MG63 (cell line): Measurements from ENCODE around the gene TFF3. TPM values are rescaled to one million over a fixed set of nuclear protein-coding genes. Genes with fewer than 3 reads are reported as not detected.

ENCODE experiments used
- DNase-seq: peaks from one replicate; pipeline ENCODE4 v3.0.0-alpha.2; 2020
- H3K27me3 ChIP-seq: fragments of 250-450 bp; sonication (Bioruptor Pico); 2 replicates; pipeline ENCODE4 v1.5.1; 2020; ENCODE audit warnings: mild to moderate bottlenecking, moderate library complexity
- H3K36me3 ChIP-seq: fragments of 250-450 bp; sonication (Bioruptor Pico); 2 replicates; pipeline ENCODE4 v1.5.1; 2020; ENCODE audit warnings: mild to moderate bottlenecking, moderate library complexity
- H3K4me3 ChIP-seq: fragments of 250-450 bp; sonication (Bioruptor Pico); 2 replicates; pipeline ENCODE4 v1.5.1; 2020; ENCODE audit warnings: mild to moderate bottlenecking, moderate library complexity
- H3K9me3 ChIP-seq: fragments of 250-450 bp; sonication (Bioruptor Pico); 2 replicates; pipeline ENCODE4 v1.5.1; 2020; ENCODE audit warnings: mild to moderate bottlenecking, moderate library complexity
- total RNA-seq: library from RNA; depleted of rRNA; stranded (reverse); fragments of >200 nt; shearing (Covaris generic); gene quantifications from 2 replicates; pipeline ENCODE4 v1.2.3, GENCODE V29; 2014; ENCODE audit warnings: low replicate concordance

TFF3 gene
- total RNA-seq, 1 experiment from 2014 or later: not detected

DNA sequence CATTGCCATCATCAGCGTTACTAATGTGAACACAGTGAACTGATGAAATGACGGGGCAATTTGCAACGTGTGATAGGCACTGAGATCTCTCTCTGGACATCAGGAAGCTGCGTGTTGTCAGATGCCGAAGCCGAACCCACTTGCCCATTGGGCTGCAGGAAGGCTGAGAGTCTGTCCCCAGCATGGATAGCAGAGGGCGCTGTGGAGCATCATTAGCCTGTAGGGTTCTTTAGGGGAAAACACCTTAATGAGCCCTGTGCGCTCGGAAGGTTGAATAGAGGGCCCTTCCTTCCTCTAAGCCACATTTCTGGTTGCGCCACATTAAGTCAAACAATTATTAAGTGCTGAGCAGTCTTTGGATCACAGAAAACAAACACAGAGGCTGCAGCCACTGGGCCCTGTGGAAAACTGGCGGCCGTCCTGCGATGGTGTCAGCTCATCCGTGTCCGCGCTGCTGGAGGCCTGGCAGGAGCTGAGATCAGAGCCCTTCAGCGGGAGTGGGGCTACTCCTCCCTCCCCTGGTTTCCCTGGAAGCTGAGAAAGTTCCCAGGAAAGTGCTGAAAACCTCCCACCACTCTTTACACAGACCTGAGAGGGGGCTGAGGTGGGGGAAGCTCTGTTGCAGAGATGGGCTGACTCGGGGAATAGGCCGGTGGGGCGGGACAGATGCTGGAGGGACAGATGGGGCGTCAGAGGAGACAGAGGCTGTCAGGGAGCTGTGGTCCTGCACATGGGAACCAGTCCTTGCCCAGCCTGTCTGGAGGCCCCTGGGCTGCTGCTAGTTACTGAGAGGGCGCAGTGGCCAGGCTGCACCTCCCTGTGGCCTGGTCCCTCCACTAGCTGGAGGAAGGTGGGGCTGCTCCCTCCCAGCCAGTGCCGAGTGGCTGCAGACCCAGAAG, 22.9 kb upstream of the TFF3 start:
- H3K36me3 ChIP-seq: no peaks in the 10 kb centered on the region

GRCh38 chr21:42337276-42337675, 22.1 kb upstream of the TFF3 start:
- peaks cover 8% of the 10 kb centered on the region; the same call in 1 of the 2 replicates for H3K27me3 ChIP-seq
- no peaks in the 10 kb centered on the region for H3K9me3 ChIP-seq
- H3K36me3 ChIP-seq: no peaks in the 10 kb centered on the region
- DNase-seq: no peak
- H3K4me3 ChIP-seq: no peak overlapping the region

More for the DNA sequence above, 22.9 kb upstream of the TFF3 start:
- Histone ChIP-seq H3K4me3 (no peak overlapping the region), H3K9me3 (no peaks in the 10 kb centered on the region), H3K27me3 (peaks cover 8% of the 10 kb centered on the region; the same call in 1 of the 2 replicates)
- DNase-seq: peak; percentile 25

GRCh38 chr21:42336054-42336453, 20.8 kb upstream of the TFF3 start:
- DNase-seq: no peak
- Histone ChIP-seq H3K36me3 (no peaks in the 10 kb centered on the region), H3K9me3 (no peaks in the 10 kb centered on the region), H3K4me3 (no peak overlapping the region), H3K27me3 (peaks cover 8% of the 10 kb centered on the region; the same call in 1 of the 2 replicates)

GRCh38 chr21:42332557-42333317, 17.5 kb upstream of the TFF3 start:
- Histone ChIP-seq H3K27me3 (peaks cover 18% of the 10 kb centered on the region; the same call in 1 of the 2 replicates), H3K36me3 (no peaks in the 10 kb centered on the region), H3K4me3 (no peak overlapping the region), H3K9me3 (no peaks in the 10 kb centered on the region)
- no peak for DNase-seq

DNA sequence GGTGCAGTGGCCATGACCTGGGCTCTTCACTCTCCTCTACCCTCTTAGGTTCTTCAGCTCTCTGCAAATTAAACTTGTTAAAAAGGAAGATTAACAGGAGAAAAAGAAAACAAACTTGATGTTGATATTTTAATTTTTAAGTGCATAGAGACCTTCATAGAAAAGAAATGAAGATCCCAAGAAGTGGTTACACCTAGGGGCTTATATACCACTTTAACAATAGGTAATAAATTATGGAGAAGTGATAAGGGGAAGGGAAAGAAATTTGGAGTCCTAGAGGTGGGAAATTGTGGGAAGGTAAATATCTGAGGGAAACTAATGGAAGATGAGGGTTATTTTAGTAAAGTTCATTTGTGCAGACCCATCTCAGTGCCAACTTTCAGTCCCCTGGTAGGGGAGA, 16.5 kb upstream of the TFF3 start:
- Histone ChIP-seq H3K36me3 (no peaks in the 10 kb centered on the region), H3K27me3 (peaks cover 21% of the 10 kb centered on the region; the same call in 1 of the 2 replicates), H3K4me3 (no peak overlapping the region), H3K9me3 (no peaks in the 10 kb centered on the region)
- DNase-seq: no peak

- Histone ChIP-seq H3K4me3 (no peak overlapping the region), H3K9me3 (no peaks in the 10 kb centered on the region), H3K36me3 (no peaks in the 10 kb centered on the region), H3K27me3 (peaks cover 14% of the 10 kb centered on the region; the same call in 1 of the 2 replicates)
- DNase-seq: no peak
Measured at GRCh38 chr21:42330380-42331371, 15.5 kb upstream of the TFF3 start.

DNA sequence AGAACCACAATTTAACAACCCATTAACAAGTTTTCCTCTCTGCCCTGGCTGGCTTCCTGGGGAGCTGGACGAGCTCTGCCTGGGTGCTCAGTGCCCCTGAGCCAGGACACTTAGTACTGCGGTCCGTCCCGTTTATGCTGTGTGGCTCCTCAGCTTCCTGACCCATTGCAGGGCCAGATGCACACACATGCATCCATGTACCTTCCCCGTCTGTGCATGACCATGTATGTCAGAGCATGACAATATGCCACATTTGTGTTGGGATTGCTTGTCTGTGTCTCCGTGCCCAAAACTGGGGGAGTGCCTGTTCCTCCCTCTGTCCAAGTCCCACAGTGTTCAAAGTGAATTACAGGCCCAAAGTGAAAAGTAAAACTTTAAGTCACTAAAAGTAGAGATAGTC, 9.7 kb upstream of the TFF3 start:
- no peak overlapping the region for H3K4me3 ChIP-seq
- DNase-seq: no peak
- no peaks in the 10 kb centered on the region for H3K9me3 ChIP-seq
- H3K36me3 ChIP-seq: no peaks in the 10 kb centered on the region
- H3K27me3 ChIP-seq: peaks cover 21% of the 10 kb centered on the region

DNA sequence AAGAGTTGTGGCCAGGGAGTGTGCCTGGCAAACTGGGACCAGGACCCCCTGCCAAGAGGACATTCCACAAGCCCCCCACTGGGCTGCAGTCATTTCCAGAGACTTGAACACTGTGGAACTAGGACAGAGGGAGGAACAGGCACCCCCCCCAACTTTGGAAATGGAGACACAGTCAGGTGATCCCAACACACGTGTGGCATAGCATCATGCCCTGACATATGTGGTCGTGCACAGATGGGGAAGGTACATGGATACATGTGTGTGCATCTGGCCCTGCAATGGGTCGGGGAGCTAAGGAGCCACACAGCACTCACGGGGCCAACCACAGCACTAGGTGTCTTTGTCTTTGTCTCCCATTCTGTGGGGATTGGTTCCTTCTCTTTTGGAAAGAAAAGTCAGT, 6.6 kb upstream of the TFF3 start:
- Histone ChIP-seq H3K4me3 (no peak overlapping the region), H3K27me3 (peaks cover 9% of the 10 kb centered on the region), H3K9me3 (no peaks in the 10 kb centered on the region), H3K36me3 (no peaks in the 10 kb centered on the region)
- DNase-seq: no peak

- Histone ChIP-seq H3K36me3 (no peaks in the 10 kb centered on the region), H3K27me3 (peaks cover 9% of the 10 kb centered on the region), H3K4me3 (no peak overlapping the region), H3K9me3 (no peaks in the 10 kb centered on the region)
- no peak for DNase-seq
Measured at GRCh38 chr21:42321231-42321630, 6.0 kb upstream of the TFF3 start.

- no peaks in the 10 kb centered on the region for H3K36me3 ChIP-seq
- peaks cover 9% of the 10 kb centered on the region for H3K27me3 ChIP-seq
- no peak overlapping the region for H3K4me3 ChIP-seq
- no peaks in the 10 kb centered on the region for H3K9me3 ChIP-seq
- no peak for DNase-seq
Measured at GRCh38 chr21:42320791-42321190, 5.6 kb upstream of the TFF3 start.

DNA sequence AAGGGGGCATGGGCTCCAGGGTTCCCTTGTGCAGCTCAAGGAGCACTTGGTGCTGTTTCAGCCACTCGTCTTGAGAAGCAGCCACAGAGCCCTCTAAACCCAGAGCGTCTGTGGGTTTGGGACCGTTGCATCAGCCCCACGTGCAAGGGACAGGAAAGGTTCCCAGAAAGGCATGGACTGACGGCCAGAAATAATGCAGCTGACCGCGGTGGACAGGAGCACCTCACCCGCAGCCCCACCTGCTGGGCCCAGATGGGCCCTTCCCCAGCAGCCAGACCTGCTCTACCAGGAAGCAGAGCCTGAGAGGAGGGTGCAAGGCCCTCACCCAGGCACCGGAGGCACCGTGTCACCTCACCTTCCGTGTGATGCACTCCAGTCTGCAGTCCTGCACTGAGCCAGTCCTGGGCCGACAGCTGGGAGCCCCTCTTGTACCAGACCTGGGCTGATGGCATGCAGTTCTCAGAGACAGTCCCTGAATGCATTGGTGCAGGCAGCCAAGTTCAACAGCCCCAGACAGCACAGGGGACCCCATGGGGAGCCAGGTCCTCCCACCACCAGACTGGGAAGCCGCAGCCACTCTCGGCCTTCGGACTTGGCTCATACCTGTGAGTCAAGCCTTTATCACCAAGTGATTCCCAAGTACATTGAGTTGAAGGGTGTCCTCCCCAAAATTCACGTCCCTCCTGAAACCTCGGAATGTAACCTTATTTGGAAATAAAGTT, 4.8 kb upstream of the TFF3 start:
- Histone ChIP-seq H3K36me3 (no peaks in the 10 kb centered on the region), H3K9me3 (no peaks in the 10 kb centered on the region), H3K4me3 (no peak overlapping the region), H3K27me3 (peaks cover 5% of the 10 kb centered on the region)
- DNase-seq: no peak

DNA sequence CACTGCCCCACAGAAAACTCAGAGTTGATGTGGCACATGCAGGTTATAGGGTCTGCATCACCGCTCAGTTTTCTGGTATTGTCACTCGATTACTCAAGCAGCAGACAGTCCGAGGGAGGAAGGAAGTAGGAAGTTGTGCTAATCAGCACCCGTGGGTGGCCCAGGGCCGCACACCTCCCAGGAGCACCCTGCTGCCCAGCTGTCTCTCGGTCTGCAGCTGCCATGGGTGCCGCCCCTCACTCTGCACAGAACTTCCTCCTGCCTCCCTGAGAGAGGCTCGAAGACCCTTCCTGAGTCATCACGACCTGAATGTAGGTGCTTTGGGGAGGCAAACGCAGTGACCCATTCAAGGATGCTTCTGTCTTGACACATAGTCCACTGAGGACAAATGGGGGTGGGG, 4.2 kb upstream of the TFF3 start:
- Histone ChIP-seq H3K9me3 (no peaks in the 10 kb centered on the region), H3K36me3 (no peaks in the 10 kb centered on the region), H3K27me3 (peaks cover 5% of the 10 kb centered on the region), H3K4me3 (no peak overlapping the region)
- no peak for DNase-seq

- no peak for DNase-seq
- H3K27me3 ChIP-seq: peaks cover 3% of the 10 kb centered on the region; the same call in 1 of the 2 replicates
- no peaks in the 10 kb centered on the region for H3K9me3 ChIP-seq
- no peaks in the 10 kb centered on the region for H3K36me3 ChIP-seq
- no peak overlapping the region for H3K4me3 ChIP-seq
Measured at GRCh38 chr21:42317826-42318746, 2.9 kb upstream of the TFF3 start.

DNA sequence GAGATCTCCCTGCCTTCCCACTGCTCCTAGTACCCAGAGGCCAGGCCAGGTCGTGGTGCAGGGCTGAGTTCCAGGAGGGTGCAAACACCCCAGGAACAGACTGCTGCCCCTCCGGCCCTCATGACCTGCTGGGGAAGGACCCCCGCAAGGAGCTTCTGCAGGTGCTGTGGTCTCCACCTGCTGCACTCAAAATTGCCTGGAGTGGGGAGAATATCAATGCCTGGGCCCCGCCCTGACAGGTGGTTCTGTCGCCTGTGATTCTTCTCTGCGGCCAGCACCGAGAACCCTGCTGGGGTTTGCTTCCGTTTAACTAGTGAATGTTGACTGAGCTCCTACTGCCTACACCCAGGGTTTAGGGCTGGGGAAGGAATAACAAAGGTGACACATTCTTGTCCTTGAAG, 2.1 kb upstream of the TFF3 start:
- H3K27me3 ChIP-seq: no peaks in the 10 kb centered on the region
- H3K9me3 ChIP-seq: no peaks in the 10 kb centered on the region

DNA sequence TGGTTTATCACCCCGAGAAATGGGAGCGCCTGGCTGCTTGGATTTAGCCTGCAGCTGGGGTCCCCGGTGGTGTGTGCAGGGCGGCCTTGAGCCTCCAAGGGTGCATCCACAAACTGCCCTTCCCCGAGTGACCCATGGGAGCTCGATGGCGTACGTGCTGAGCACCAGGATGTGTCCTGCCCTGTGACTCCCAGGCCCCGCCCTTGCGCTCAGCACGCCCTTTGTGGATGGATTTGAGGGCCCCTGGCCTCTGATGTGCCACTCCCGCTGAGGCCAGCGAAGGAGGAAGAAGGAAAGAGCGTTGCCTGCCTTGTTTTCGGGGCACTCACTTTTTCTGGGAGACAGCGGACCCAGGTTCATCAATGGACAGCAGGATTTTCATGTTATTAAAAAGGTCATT, 1.7 kb upstream of the TFF3 start:
- DNase-seq: no peak
- Histone ChIP-seq H3K9me3 (no peaks in the 10 kb centered on the region), H3K27me3 (no peaks in the 10 kb centered on the region), H3K36me3 (no peaks in the 10 kb centered on the region), H3K4me3 (no peak overlapping the region)

More for the DNA sequence above, 2.1 kb upstream of the TFF3 start:
- no peaks in the 10 kb centered on the region for H3K36me3 ChIP-seq
- H3K4me3 ChIP-seq: no peak overlapping the region
- DNase-seq: no peak
